Erythroblast (primary cell): ENCODE results near the gene SMYD1.

Source experiments
- GATA1 ChIP-seq: IDR thresholded peaks from 2 replicates; pipeline ENCODE4 v1.6.1; 2011; ENCODE audit warnings: low read depth, mild to moderate bottlenecking, control low read depth, low read length, moderate library complexity
- POLR2A ChIP-seq: IDR thresholded peaks from 2 replicates; pipeline ENCODE4 v1.6.1; 2011; ENCODE audit warnings: mild to moderate bottlenecking, low read length

DNA sequence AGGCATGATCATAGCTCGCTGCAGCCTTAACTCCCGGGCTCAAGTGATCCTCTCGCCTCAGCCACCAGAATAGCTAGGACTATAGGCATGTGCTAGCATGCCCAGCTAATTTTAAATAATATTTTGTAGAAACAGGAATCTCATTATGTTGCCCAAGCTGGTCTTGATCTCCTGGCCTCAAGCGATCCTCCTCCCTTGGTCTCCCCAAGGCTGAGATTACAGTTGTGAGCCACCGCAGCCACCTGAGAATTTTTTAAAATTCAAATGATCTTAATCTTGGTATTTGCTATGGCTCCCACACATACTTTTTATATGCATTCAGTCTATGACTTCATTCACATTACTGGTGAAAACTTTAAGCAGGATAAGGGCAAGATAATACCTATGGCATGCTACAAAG is 25.1 kb upstream of the SMYD1 start:
- TF ChIP-seq POLR2A: no peak
- no peak for TF ChIP-seq GATA1
